ENCODE data around the gene MAPRE2. TPM values are rescaled to one million over a fixed set of nuclear protein-coding genes. Genes with fewer than 3 reads are reported as not detected.

The MAPRE2 gene
- total and polyA plus RNA-seq, 7 experiments from 2014 or later, result 44.7 to 84.4 (median 81.7) TPM

GRCh38 chr18:35153609-35154272 is 112.5 kb downstream of the MAPRE2 start:
- Mint-ChIP-seq H3K36me3 (peaks cover 6 to 16% (median 8%) of the 10 kb centered on the region in 5 donors), H3K4me1 (peaks cover 6 to 29% (median 25%) of the 10 kb centered on the region in 7 donors), H3K27ac (peak overlapping the region in 5 of 9 donors; percentile 9 to 56 (median 37)), H3K27me3 (peaks cover 0 to under 1% (median 0%) of the 10 kb centered on the region in 5 donors), H3K9me3 (peaks cover 0 to 12% (median 7%) of the 10 kb centered on the region in 11 donors), H3K4me3 (peak overlapping the region in 1 of 10 donors; percentile 3)
- CTCF ChIA-PET, result interaction anchor here (0.6 to 1.4 kb wide), 3 partner anchors 10 to 181 kb away, joined by 3 read pairs; no protein-coding TSS in a partner anchor
- Histone ChIP-seq H3K27me3 (ENCODE audit: control insufficient read depth in 2 of 2, insufficient read depth in 2 of 2, low read length in 2 of 2) (no peaks in the 10 kb centered on the region), H3K27ac (ENCODE audit: low read depth, low read length) (no peak overlapping the region), H3K36me3 (ENCODE audit: control insufficient read depth in 2 of 3, insufficient read depth in 3 of 3, low read length in 3 of 3) (no peaks in the 10 kb centered on the region), H3K4me3 (ENCODE audit: low read length) (no peak overlapping the region), H3K4me1 (ENCODE audit: control insufficient read depth in 2 of 2, insufficient read depth in 2 of 2, low read length in 2 of 2) (peaks cover 0 to 7% of the 10 kb centered on the region in 2 donors), H3K9me3 (ENCODE audit: control insufficient read depth in 2 of 3, low read length in 3 of 3) (peaks cover 0 to 3% (median 0%) of the 10 kb centered on the region in 3 experiments)
- intact Hi-C loops (cut with micrococcal nuclease), result no loop called here
- POLR2A ChIA-PET, result no interaction called here
- ATAC-seq, result peak; percentile 44
- DNase-seq, result peak in 2 of 9 donors; percentile 3 to 14

- Mint-ChIP-seq H3K27me3 (peaks cover 0 to 5% (median 0%) of the 10 kb centered on the region in 5 donors), H3K4me3 (no peak overlapping the region), H3K4me1 (peaks cover 16 to 40% (median 32%) of the 10 kb centered on the region in 7 donors), H3K36me3 (peaks cover 0 to 9% (median 0%) of the 10 kb centered on the region in 5 donors), H3K9me3 (peaks cover 0 to 4% (median 0%) of the 10 kb centered on the region in 11 donors), H3K27ac (no peak overlapping the region)
- H3K36me3 ChIP-seq (ENCODE audit: control insufficient read depth in 2 of 3, insufficient read depth in 3 of 3, low read length in 3 of 3), result no peaks in the 10 kb centered on the region
- ChIA-PET POLR2A (no interaction called here), CTCF (no interaction called here)
- H3K27ac ChIP-seq (ENCODE audit: low read depth, low read length), result no peak overlapping the region
- intact Hi-C loops (cut with micrococcal nuclease), result loop anchor here in 1 of 2 donors (5.0 kb wide), 2 partner anchors 113 to 187 kb away; partner anchors contain the start of genes MAPRE2 and ZNF24
- no peaks in the 10 kb centered on the region for H3K9me3 ChIP-seq (ENCODE audit: control insufficient read depth in 2 of 3, low read length in 3 of 3)
- DNase-seq (no peak), ATAC-seq (no peak)
- H3K27me3 ChIP-seq (ENCODE audit: control insufficient read depth in 2 of 2, insufficient read depth in 2 of 2, low read length in 2 of 2), result no peaks in the 10 kb centered on the region
- peaks cover 0 to 7% of the 10 kb centered on the region in 2 donors for H3K4me1 ChIP-seq (ENCODE audit: control insufficient read depth in 2 of 2, insufficient read depth in 2 of 2, low read length in 2 of 2)
- no peak overlapping the region for H3K4me3 ChIP-seq (ENCODE audit: low read length)
Observed at GRCh38 chr18:35155398-35156117, 114.3 kb downstream of the MAPRE2 start.

- no peak overlapping the region for H3K4me3 ChIP-seq (ENCODE audit: low read length)
- H3K27me3 ChIP-seq (ENCODE audit: control insufficient read depth in 2 of 2, insufficient read depth in 2 of 2, low read length in 2 of 2), result no peaks in the 10 kb centered on the region
- peaks cover 0 to 6% (median 0%) of the 10 kb centered on the region in 5 donors for H3K36me3 Mint-ChIP-seq
- DNase-seq, result no peak
- no peak overlapping the region for H3K4me3 Mint-ChIP-seq
- no peaks in the 10 kb centered on the region for H3K9me3 ChIP-seq (ENCODE audit: control insufficient read depth in 2 of 3, low read length in 3 of 3)
- H3K4me1 ChIP-seq (ENCODE audit: control insufficient read depth in 2 of 2, insufficient read depth in 2 of 2, low read length in 2 of 2), result peaks cover 0 to 7% of the 10 kb centered on the region in 2 donors
- H3K27ac Mint-ChIP-seq, result no peak overlapping the region
- no peaks in the 10 kb centered on the region for H3K36me3 ChIP-seq (ENCODE audit: control insufficient read depth in 2 of 3, insufficient read depth in 3 of 3, low read length in 3 of 3)
- ATAC-seq, result no peak
- no peak overlapping the region for H3K27ac ChIP-seq (ENCODE audit: low read depth, low read length)
- intact Hi-C loops (cut with micrococcal nuclease), result loop anchor here in 1 of 2 donors (5.0 kb wide), 2 partner anchors 115 to 185 kb away; partner anchors contain the start of genes MAPRE2 and ZNF24
- POLR2A ChIA-PET, result no interaction called here
- peaks cover 0 to 5% (median 0%) of the 10 kb centered on the region in 5 donors for H3K27me3 Mint-ChIP-seq
- peaks cover 0 to 2% (median 0%) of the 10 kb centered on the region in 11 donors for H3K9me3 Mint-ChIP-seq
- H3K4me1 Mint-ChIP-seq, result peaks cover 16 to 40% (median 32%) of the 10 kb centered on the region in 7 donors
- CTCF ChIA-PET, result no interaction called here
Observed at GRCh38 chr18:35157181-35157580, 116.0 kb downstream of the MAPRE2 start.

- Mint-ChIP-seq H3K4me3 (peak overlapping the region in 3 of 10 donors; percentile 5 to 65 (median 48)), H3K9me3 (peaks cover 0 to 2% (median 0%) of the 10 kb centered on the region in 11 donors)
Observed at GRCh38 chr18:35158728-35159450, 117.7 kb downstream of the MAPRE2 start.

GRCh38 chr18:35159782-35160181 is 118.6 kb downstream of the MAPRE2 start:
- Mint-ChIP-seq H3K36me3 (peaks cover 0 to 3% (median 0%) of the 10 kb centered on the region in 5 donors), H3K4me1 (peaks cover 11 to 27% (median 16%) of the 10 kb centered on the region in 7 donors), H3K27me3 (peaks cover 0 to 5% (median 0%) of the 10 kb centered on the region in 5 donors), H3K9me3 (peaks cover 0 to 2% (median 0%) of the 10 kb centered on the region in 11 donors), H3K27ac (peak overlapping the region in 1 of 9 donors; percentile 89), H3K4me3 (no peak overlapping the region)
- H3K4me3 ChIP-seq (ENCODE audit: low read length), result no peak overlapping the region
- intact Hi-C loops (cut with micrococcal nuclease), result loop anchor here in 1 of 2 donors (5.0 kb wide), 2 partner anchors 117 to 183 kb away; partner anchors contain the start of genes MAPRE2 and ZNF24
- ATAC-seq (no peak), DNase-seq (no peak)
- ChIA-PET POLR2A (no interaction called here), CTCF (interaction anchor here (1.2 kb wide), 1 partner anchor 16 kb away, joined by 3 read pairs; no protein-coding TSS in a partner anchor)
- no peaks in the 10 kb centered on the region for H3K9me3 ChIP-seq (ENCODE audit: control insufficient read depth in 2 of 3, low read length in 3 of 3)
- H3K27me3 ChIP-seq (ENCODE audit: control insufficient read depth in 2 of 2, insufficient read depth in 2 of 2, low read length in 2 of 2), result no peaks in the 10 kb centered on the region
- H3K36me3 ChIP-seq (ENCODE audit: control insufficient read depth in 2 of 3, insufficient read depth in 3 of 3, low read length in 3 of 3), result no peaks in the 10 kb centered on the region
- H3K4me1 ChIP-seq (ENCODE audit: control insufficient read depth in 2 of 2, insufficient read depth in 2 of 2, low read length in 2 of 2), result no peaks in the 10 kb centered on the region
- H3K27ac ChIP-seq (ENCODE audit: low read depth, low read length), result no peak overlapping the region

More at GRCh38 chr18:35158728-35159450, 117.7 kb downstream of the MAPRE2 start:
- H3K27ac Mint-ChIP-seq, result peak overlapping the region in 4 of 9 donors; percentile 11 to 90 (median 66)
- H3K9me3 ChIP-seq (ENCODE audit: control insufficient read depth in 2 of 3, low read length in 3 of 3), result no peaks in the 10 kb centered on the region
- no peaks in the 10 kb centered on the region for H3K36me3 ChIP-seq (ENCODE audit: control insufficient read depth in 2 of 3, insufficient read depth in 3 of 3, low read length in 3 of 3)
- DNase-seq (peak in 3 of 9 donors; percentile 9 to 27 (median 19)), ATAC-seq (peak; percentile 88)
- H3K36me3 Mint-ChIP-seq, result peaks cover 0 to 6% (median 0%) of the 10 kb centered on the region in 5 donors
- H3K4me1 Mint-ChIP-seq, result peaks cover 16 to 36% (median 24%) of the 10 kb centered on the region in 7 donors
- intact Hi-C loops (cut with micrococcal nuclease), result loop anchor here in 1 of 2 donors (5.0 kb wide), 2 partner anchors 117 to 183 kb away; partner anchors contain the start of genes MAPRE2 and ZNF24
- ChIA-PET CTCF (no interaction called here), POLR2A (no interaction called here)
- H3K4me1 ChIP-seq (ENCODE audit: control insufficient read depth in 2 of 2, insufficient read depth in 2 of 2, low read length in 2 of 2), result peaks cover 0 to 6% of the 10 kb centered on the region in 2 donors
- H3K27me3 Mint-ChIP-seq, result peaks cover 0 to 5% (median 0%) of the 10 kb centered on the region in 5 donors
- H3K4me3 ChIP-seq (ENCODE audit: low read length), result no peak overlapping the region
- no peaks in the 10 kb centered on the region for H3K27me3 ChIP-seq (ENCODE audit: control insufficient read depth in 2 of 2, insufficient read depth in 2 of 2, low read length in 2 of 2)
- no peak overlapping the region for H3K27ac ChIP-seq (ENCODE audit: low read depth, low read length)

- Mint-ChIP-seq H3K36me3 (peaks cover 0 to 3% (median 0%) of the 10 kb centered on the region in 5 donors), H3K27ac (no peak overlapping the region), H3K27me3 (peaks cover 0 to 5% (median 0%) of the 10 kb centered on the region in 5 donors), H3K9me3 (peaks cover 0 to 2% (median 0%) of the 10 kb centered on the region in 11 donors), H3K4me3 (no peak overlapping the region), H3K4me1 (peaks cover 11 to 23% (median 16%) of the 10 kb centered on the region in 7 donors)
- intact Hi-C loops (cut with micrococcal nuclease), result no loop called here
- DNase-seq (no peak), ATAC-seq (no peak)
- H3K4me3 ChIP-seq (ENCODE audit: low read length), result no peak overlapping the region
- no peaks in the 10 kb centered on the region for H3K4me1 ChIP-seq (ENCODE audit: control insufficient read depth in 2 of 2, insufficient read depth in 2 of 2, low read length in 2 of 2)
- ChIA-PET CTCF (no interaction called here), POLR2A (no interaction called here)
- no peaks in the 10 kb centered on the region for H3K36me3 ChIP-seq (ENCODE audit: control insufficient read depth in 2 of 3, insufficient read depth in 3 of 3, low read length in 3 of 3)
- no peaks in the 10 kb centered on the region for H3K9me3 ChIP-seq (ENCODE audit: control insufficient read depth in 2 of 3, low read length in 3 of 3)
- no peaks in the 10 kb centered on the region for H3K27me3 ChIP-seq (ENCODE audit: control insufficient read depth in 2 of 2, insufficient read depth in 2 of 2, low read length in 2 of 2)
- no peak overlapping the region for H3K27ac ChIP-seq (ENCODE audit: low read depth, low read length)
Observed at GRCh38 chr18:35161485-35161884, 120.3 kb downstream of the MAPRE2 start.
